ENCODE results near the gene SS18. TPM values are rescaled to one million over a fixed set of nuclear protein-coding genes. Genes with fewer than 3 reads are reported as not detected.

Gene SS18
- total RNA-seq, 1 donor from 2014 or later = 31.0 TPM

DNA sequence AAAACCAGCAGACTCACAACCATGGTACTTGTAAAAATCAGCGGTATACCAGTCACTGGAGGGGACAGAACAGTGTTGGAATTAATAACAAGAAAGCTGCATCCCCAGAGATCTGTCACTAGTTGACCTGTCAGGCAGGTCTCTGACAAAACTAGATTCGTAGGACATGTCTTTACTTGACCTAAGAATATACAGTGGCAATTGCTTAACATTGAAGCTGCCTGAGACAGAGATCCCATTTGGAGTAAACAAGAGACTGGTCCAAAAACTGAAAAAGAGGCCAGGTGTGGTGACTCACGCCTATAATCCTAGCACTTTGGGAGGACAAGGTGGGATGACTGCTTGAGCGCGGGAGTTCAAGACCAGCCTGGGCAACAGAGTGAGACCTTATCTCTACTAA, 7.2 kb upstream of the SS18 start:
- no peak overlapping the region for H3K27ac ChIP-seq (replicated peaks)
- no peaks in the 10 kb centered on the region for H3K4me1 ChIP-seq
- H3K4me3 ChIP-seq = no peak overlapping the region
- DNase-seq = no peak
- no peaks in the 10 kb centered on the region for H3K9me3 ChIP-seq (replicated peaks)
- H3K27me3 ChIP-seq (ENCODE audit: low read depth) = no peaks in the 10 kb centered on the region
- intact Hi-C loops (cut with micrococcal nuclease) = no loop called here
- H3K36me3 ChIP-seq = no peaks in the 10 kb centered on the region
- TF ChIP-seq, protein P1, sequence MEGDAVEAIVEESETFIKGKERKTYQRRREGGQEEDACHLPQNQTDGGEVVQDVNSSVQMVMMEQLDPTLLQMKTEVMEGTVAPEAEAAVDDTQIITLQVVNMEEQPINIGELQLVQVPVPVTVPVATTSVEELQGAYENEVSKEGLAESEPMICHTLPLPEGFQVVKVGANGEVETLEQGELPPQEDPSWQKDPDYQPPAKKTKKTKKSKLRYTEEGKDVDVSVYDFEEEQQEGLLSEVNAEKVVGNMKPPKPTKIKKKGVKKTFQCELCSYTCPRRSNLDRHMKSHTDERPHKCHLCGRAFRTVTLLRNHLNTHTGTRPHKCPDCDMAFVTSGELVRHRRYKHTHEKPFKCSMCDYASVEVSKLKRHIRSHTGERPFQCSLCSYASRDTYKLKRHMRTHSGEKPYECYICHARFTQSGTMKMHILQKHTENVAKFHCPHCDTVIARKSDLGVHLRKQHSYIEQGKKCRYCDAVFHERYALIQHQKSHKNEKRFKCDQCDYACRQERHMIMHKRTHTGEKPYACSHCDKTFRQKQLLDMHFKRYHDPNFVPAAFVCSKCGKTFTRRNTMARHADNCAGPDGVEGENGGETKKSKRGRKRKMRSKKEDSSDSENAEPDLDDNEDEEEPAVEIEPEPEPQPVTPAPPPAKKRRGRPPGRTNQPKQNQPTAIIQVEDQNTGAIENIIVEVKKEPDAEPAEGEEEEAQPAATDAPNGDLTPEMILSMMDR (IDR thresholded peaks at IDR 0.05; ENCODE audit: borderline replicate concordance) = no peak

DNA sequence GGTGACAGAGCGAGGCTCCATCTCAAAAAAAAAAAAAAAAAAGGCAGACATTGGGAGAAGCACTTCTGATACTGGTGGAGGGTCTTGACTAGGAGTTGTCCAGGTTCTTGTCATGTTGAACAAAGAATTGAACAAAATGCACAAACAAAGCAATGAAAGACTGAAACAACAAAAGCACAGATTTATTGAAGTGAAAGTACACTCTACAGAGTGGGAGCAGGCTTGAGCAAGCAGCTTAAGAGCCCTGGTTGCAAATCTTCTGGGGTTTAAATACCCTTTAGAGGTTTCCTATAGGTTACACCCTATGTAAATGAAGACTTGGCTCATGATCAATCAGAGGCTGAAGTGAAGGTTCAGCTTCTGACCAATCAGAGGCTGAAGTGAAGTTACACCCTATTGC, 6.4 kb upstream of the SS18 start:
- no peaks in the 10 kb centered on the region for H3K27me3 ChIP-seq (ENCODE audit: low read depth)
- TF ChIP-seq, protein P1 (IDR thresholded peaks at IDR 0.05; ENCODE audit: borderline replicate concordance) = no peak
- no peak overlapping the region for H3K27ac ChIP-seq (replicated peaks)
- no peak for DNase-seq
- no peaks in the 10 kb centered on the region for H3K9me3 ChIP-seq (replicated peaks)
- no peaks in the 10 kb centered on the region for H3K36me3 ChIP-seq
- no peaks in the 10 kb centered on the region for H3K4me1 ChIP-seq
- intact Hi-C loops (cut with micrococcal nuclease) = no loop called here
- no peak overlapping the region for H3K4me3 ChIP-seq

DNA sequence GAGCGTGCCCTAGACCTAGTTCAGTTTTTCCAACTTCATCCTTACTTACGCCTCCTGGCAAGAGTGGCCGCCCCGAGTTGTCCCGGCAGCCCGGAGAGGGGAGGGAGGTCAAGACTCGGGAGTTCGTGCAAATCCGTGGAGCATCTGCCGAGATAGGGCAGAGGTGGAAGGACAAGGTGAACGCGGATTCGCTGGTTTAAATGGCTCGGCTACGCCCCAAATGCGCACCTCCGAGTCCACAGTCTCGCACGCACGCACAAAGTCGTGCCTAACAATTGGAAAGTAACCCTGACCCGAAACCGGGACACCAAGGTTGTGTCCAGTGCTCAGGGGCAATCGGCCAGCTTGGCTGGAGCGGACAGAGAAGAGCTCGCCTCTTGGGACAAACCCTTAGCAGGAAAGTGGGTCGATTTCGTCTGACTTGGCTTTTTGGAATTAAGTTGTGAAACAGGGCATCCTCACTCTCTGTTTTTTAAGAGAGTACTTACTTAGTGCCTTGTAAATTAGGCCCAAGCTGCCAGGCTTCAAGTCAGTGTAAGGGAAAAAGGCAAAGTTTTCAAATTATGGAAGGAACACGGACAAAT, 726 bp upstream of the SS18 start:
- TF ChIP-seq, protein P1 (IDR thresholded peaks at IDR 0.05; ENCODE audit: borderline replicate concordance) = no peak
- Histone ChIP-seq H3K9me3 (replicated peaks) (no peaks in the 10 kb centered on the region), H3K36me3 (peaks cover 5% of the 10 kb centered on the region), H3K4me1 (peaks cover 46% of the 10 kb centered on the region), H3K4me3 (peak overlapping the region; percentile 87), H3K27ac (replicated peaks) (peak overlapping the region; percentile 98), H3K27me3 (ENCODE audit: low read depth) (no peaks in the 10 kb centered on the region)
- intact Hi-C loops (cut with micrococcal nuclease) = no loop called here
- DNase-seq = peak; percentile 64

DNA sequence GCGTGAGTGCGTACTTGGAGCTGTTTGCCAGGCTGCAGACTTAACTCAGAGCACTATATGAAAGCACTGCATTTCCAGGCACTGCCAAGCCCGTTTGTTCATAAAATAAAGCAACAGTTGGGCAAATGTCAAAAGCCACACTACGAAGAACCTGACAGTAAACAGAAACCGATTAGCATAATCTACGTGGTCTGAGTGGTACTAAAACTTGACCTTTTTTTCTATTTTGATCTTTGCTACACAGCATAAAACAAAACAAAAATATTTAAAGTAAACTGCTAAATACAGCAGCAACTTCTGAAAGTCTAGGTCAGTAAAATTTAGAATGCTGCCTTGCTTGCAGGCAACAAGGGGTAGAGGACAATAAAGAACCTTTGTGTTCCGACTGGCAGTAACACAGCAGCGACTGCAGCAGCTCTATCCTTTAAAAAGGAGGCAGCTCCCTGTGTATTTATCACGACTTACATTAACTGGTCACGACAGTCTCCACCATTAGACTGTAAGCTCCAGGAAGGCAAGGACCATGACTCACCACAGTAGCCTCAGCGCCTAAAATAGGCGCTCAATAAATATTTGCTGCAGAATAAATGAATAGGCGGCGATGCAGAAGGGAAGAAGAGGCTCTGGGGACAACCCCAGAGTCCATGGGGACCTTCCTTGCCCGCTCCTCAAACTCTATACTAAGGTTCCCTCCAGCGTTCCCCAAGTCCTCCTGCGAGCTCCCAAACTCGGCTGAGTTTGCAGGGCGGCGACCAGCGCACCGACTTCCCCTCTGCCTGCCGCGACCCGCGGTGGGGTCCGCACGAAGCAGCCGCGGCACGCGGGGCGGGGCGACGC, 902 bp downstream of the SS18 start:
- no peak for DNase-seq
- Histone ChIP-seq H3K27me3 (ENCODE audit: low read depth) (no peaks in the 10 kb centered on the region), H3K9me3 (replicated peaks) (no peaks in the 10 kb centered on the region), H3K4me1 (peaks cover 46% of the 10 kb centered on the region), H3K27ac (replicated peaks) (peak overlapping the region; percentile 98), H3K4me3 (peak overlapping the region; percentile 87), H3K36me3 (peaks cover 14% of the 10 kb centered on the region)
- TF ChIP-seq, protein P1 (IDR thresholded peaks at IDR 0.05; ENCODE audit: borderline replicate concordance) = no peak
- intact Hi-C loops (cut with micrococcal nuclease) = loop anchor here (10.0 kb wide), 1 partner anchor 65 kb away; no protein-coding TSS in a partner anchor

DNA sequence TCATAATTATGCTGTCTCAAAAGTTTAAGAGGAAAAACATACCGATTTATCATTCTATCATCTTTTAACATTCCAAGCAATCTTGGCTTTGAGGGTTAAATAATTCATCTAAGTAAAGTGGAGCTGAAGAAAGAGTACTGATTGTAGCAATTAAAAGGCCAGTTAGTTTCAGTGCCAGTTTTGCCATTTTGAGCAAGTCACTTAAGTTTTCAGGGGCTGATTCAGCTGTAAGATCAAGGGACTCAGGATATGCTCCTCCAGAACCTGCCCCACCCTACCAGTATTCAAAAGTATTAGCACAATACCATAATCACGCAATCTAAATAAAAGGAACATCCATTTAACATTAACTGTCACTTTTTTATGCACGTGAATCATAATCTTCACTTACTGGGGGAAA, 1.9 kb downstream of the SS18 start:
- H3K36me3 ChIP-seq = peaks cover 24% of the 10 kb centered on the region
- H3K4me3 ChIP-seq = peak overlapping the region; percentile 87
- TF ChIP-seq, protein P1 (IDR thresholded peaks at IDR 0.05; ENCODE audit: borderline replicate concordance) = no peak
- intact Hi-C loops (cut with micrococcal nuclease) = loop anchor here (10.0 kb wide), 1 partner anchor 64 kb away; no protein-coding TSS in a partner anchor
- peaks cover 46% of the 10 kb centered on the region for H3K4me1 ChIP-seq
- H3K27ac ChIP-seq (replicated peaks) = no peak overlapping the region
- no peaks in the 10 kb centered on the region for H3K27me3 ChIP-seq (ENCODE audit: low read depth)
- H3K9me3 ChIP-seq (replicated peaks) = no peaks in the 10 kb centered on the region
- DNase-seq = no peak
